OCI-LY3 (cell line): ENCODE results near the gene TIMMDC1.

Source experiments
- H2AFZ ChIP-seq: fragments of 200-600, 300-600 bp; shearing (Covaris generic); 2 replicates; pipeline ENCODE4 v1.6.0; 2014; ENCODE audit warnings: antibody characterized with exemption, low read depth, low read length
- H3K27ac ChIP-seq: fragments of 200-600, 300-600 bp; sonication (generic); 2 replicates; pipeline ENCODE4 v1.5.1; 2014; ENCODE audit warnings: mild to moderate bottlenecking, low read length, moderate library complexity, mixed read lengths
- H3K27me3 ChIP-seq: fragments of 200-600, 300-600 bp; sonication (generic); 2 replicates; pipeline ENCODE4 v1.6.1; 2014; ENCODE audit warnings: low read depth, low read length, mixed read lengths
- H3K36me3 ChIP-seq: fragments of 200-600, 300-600 bp; sonication (generic); replicated peaks from 2 replicates; pipeline ENCODE3; 2014; ENCODE audit warnings: low read depth, low read length, mixed read lengths
- H3K4me1 ChIP-seq: fragments of 300-600, 200-600 bp; sonication (generic); 2 replicates; pipeline ENCODE4 v1.6.1; 2014; ENCODE audit warnings: low read length, mixed read lengths
- H3K4me2 ChIP-seq: fragments of 200-600, 300-600 bp; sonication (generic); 2 replicates; pipeline ENCODE4 v1.6.1; 2014; ENCODE audit warnings: low read length, mixed read lengths
- H3K4me3 ChIP-seq: fragments of 300-600, 200-600 bp; sonication (generic); 2 replicates; pipeline ENCODE4 v1.5.1; 2014; ENCODE audit warnings: antibody characterized with exemption, mild to moderate bottlenecking, low read length, moderate library complexity
- H3K79me2 ChIP-seq: fragments of 300-600, 200-600 bp; shearing (Covaris generic); 2 replicates; pipeline ENCODE4 v1.6.1; 2014; ENCODE audit warnings: mild to moderate bottlenecking, low read length, mixed read lengths
- H3K9ac ChIP-seq: fragments of 300-600, 200-600 bp; shearing (Covaris generic); 2 replicates; pipeline ENCODE4 v1.6.0; 2014; ENCODE audit warnings: mild to moderate bottlenecking, low read length, moderate library complexity
- H3K9me3 ChIP-seq: fragments of 200-600, 300-600 bp; shearing (Covaris generic); 2 replicates; pipeline ENCODE4 v1.6.1; 2014; ENCODE audit warnings: low read length, mixed read lengths; ENCODE audit not compliant: insufficient read depth
- H4K20me1 ChIP-seq: fragments of 200-600, 300-600 bp; sonication (generic); 2 replicates; pipeline ENCODE4 v1.6.1; 2016; ENCODE audit warnings: low read length, mixed read lengths; ENCODE audit not compliant: insufficient read depth
- CTCF ChIP-seq: fragments of 200-600, 300-600 bp; sonication (generic); IDR thresholded peaks from 2 replicates; pipeline ENCODE4 v1.5.1; 2014; ENCODE audit warnings: antibody characterized with exemption, low read length, low read depth
- EZH2phosphoT487 ChIP-seq: fragments of 200-600 bp; shearing (Covaris generic); IDR thresholded peaks from 2 replicates; pipeline ENCODE4 v1.6.1; 2018; ENCODE audit warnings: antibody characterized with exemption, mixed run types, low read depth

Gene TIMMDC1

GRCh38 chr3:119529883-119530282 is 31.5 kb downstream of the TIMMDC1 start:
- Histone ChIP-seq H3K9me3 (no peaks in the 10 kb centered on the region), H2AFZ (no peak overlapping the region), H3K4me2 (no peak overlapping the region), H3K4me3 (no peak overlapping the region), H3K27ac (no peak overlapping the region; the same call in 1 of the 2 replicates), H3K79me2 (peaks cover 53% of the 10 kb centered on the region), H4K20me1 (0 out of 2 replicates have a peak, but pooled peaks cover 9% of the 10 kb centered on the region), H3K4me1 (0 out of 2 replicates have a peak, but pooled peaks cover 6% of the 10 kb centered on the region), H3K9ac (no peak overlapping the region), H3K36me3 (peaks cover 78% of the 10 kb centered on the region), H3K27me3 (no peaks in the 10 kb centered on the region)
- TF ChIP-seq CTCF (no peak), EZH2phosphoT487 (no peak)

GRCh38 chr3:119530456-119530855 is 32.1 kb downstream of the TIMMDC1 start:
- 0 out of 2 replicates have a peak, but pooled peaks cover 6% of the 10 kb centered on the region for H3K4me1 ChIP-seq
- H3K9ac ChIP-seq: no peak overlapping the region
- no peak overlapping the region for H3K4me2 ChIP-seq
- peak overlapping the region; percentile 2; the same call in 1 of the 2 replicates for H3K27ac ChIP-seq
- no peak overlapping the region for H3K4me3 ChIP-seq
- peaks cover 76% of the 10 kb centered on the region for H3K36me3 ChIP-seq
- H3K9me3 ChIP-seq: no peaks in the 10 kb centered on the region
- H4K20me1 ChIP-seq: 0 out of 2 replicates have a peak, but pooled peaks cover 9% of the 10 kb centered on the region
- no peak overlapping the region for H2AFZ ChIP-seq
- TF ChIP-seq CTCF (no peak), EZH2phosphoT487 (no peak)
- H3K79me2 ChIP-seq: peaks cover 59% of the 10 kb centered on the region
- no peaks in the 10 kb centered on the region for H3K27me3 ChIP-seq

DNA sequence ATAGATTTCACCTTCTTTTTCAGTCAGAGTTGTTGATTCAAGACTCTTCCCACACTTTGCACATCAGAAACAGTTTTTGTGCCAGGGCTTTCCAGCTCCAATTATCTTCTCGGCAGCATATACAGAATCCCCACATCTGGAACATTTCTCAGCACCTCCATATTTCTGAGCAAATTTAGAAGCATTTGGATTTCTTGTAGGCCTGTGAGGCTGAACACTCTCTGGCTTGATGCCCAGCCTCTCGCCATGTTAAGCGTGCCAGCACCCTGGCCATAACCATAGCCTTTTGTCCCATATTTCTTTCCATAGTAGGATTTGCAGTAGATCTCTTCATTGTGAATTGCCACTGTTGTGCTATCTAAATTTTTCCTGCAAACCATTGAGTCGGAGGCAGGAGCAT is 32.8 kb downstream of the TIMMDC1 start:
- Histone ChIP-seq H4K20me1 (0 out of 2 replicates have a peak, but pooled peaks cover 9% of the 10 kb centered on the region), H3K4me2 (no peak overlapping the region), H3K27me3 (no peaks in the 10 kb centered on the region), H3K4me1 (0 out of 2 replicates have a peak, but pooled peaks cover 6% of the 10 kb centered on the region), H3K9me3 (no peaks in the 10 kb centered on the region), H3K27ac (no peak overlapping the region), H3K79me2 (peaks cover 61% of the 10 kb centered on the region), H3K36me3 (peaks cover 74% of the 10 kb centered on the region), H2AFZ (no peak overlapping the region), H3K4me3 (no peak overlapping the region), H3K9ac (no peak overlapping the region)
- TF ChIP-seq EZH2phosphoT487: no peak
- no peak for TF ChIP-seq CTCF

- no peaks in the 10 kb centered on the region for H3K9me3 ChIP-seq
- H3K27me3 ChIP-seq: no peaks in the 10 kb centered on the region
- TF ChIP-seq CTCF (no peak), EZH2phosphoT487 (no peak)
Measured at GRCh38 chr3:119534296-119534695, 35.9 kb downstream of the TIMMDC1 start.

More at GRCh38 chr3:119534296-119534695, 35.9 kb downstream of the TIMMDC1 start:
- peaks cover 89% of the 10 kb centered on the region for H3K79me2 ChIP-seq
- peaks cover 18% of the 10 kb centered on the region for H3K4me1 ChIP-seq
- no peak overlapping the region for H3K9ac ChIP-seq
- H2AFZ ChIP-seq: no peak overlapping the region
- H4K20me1 ChIP-seq: 0 out of 2 replicates have a peak, but pooled peaks cover 14% of the 10 kb centered on the region
- H3K36me3 ChIP-seq: peaks cover 68% of the 10 kb centered on the region
- H3K4me2 ChIP-seq: no peak overlapping the region
- H3K4me3 ChIP-seq: no peak overlapping the region
- no peak overlapping the region for H3K27ac ChIP-seq
